ENCODE results near the gene COLEC11.

COLEC11 gene

GRCh38 chr2:3595404-3595803 lies 492 bp downstream of the COLEC11 start:
- no peak overlapping the region for H3K27ac Mint-ChIP-seq
- CTCF ChIA-PET, result no interaction called here
- peaks cover 28% of the 10 kb centered on the region for H3K27me3 Mint-ChIP-seq
- no peaks in the 10 kb centered on the region for H3K36me3 Mint-ChIP-seq
- H3K9me3 Mint-ChIP-seq, result no peaks in the 10 kb centered on the region
- no peak for DNase-seq
- no peak overlapping the region for H3K4me3 Mint-ChIP-seq
- no peaks in the 10 kb centered on the region for H3K4me1 Mint-ChIP-seq

- H3K9me3 Mint-ChIP-seq, result no peaks in the 10 kb centered on the region
- H3K4me3 Mint-ChIP-seq, result no peak overlapping the region
- no peaks in the 10 kb centered on the region for H3K36me3 Mint-ChIP-seq
- H3K27me3 Mint-ChIP-seq, result peaks cover 28% of the 10 kb centered on the region
- DNase-seq, result no peak
- CTCF ChIA-PET, result no interaction called here
- H3K4me1 Mint-ChIP-seq, result no peaks in the 10 kb centered on the region
- no peak overlapping the region for H3K27ac Mint-ChIP-seq
These were observed 1.1 kb downstream of the COLEC11 start for GRCh38 chr2:3595985-3596384.

GRCh38 chr2:3596901-3597417 lies 2.0 kb downstream of the COLEC11 start:
- no peaks in the 10 kb centered on the region for H3K4me1 Mint-ChIP-seq
- H3K36me3 Mint-ChIP-seq, result no peaks in the 10 kb centered on the region
- no peaks in the 10 kb centered on the region for H3K9me3 Mint-ChIP-seq
- H3K27ac Mint-ChIP-seq, result no peak overlapping the region
- CTCF ChIA-PET, result no interaction called here
- H3K4me3 Mint-ChIP-seq, result no peak overlapping the region
- H3K27me3 Mint-ChIP-seq, result peaks cover 28% of the 10 kb centered on the region
- DNase-seq, result no peak

- Mint-ChIP-seq H3K27ac (no peak overlapping the region), H3K36me3 (no peaks in the 10 kb centered on the region), H3K4me1 (no peaks in the 10 kb centered on the region), H3K4me3 (no peak overlapping the region), H3K9me3 (no peaks in the 10 kb centered on the region), H3K27me3 (peaks cover 28% of the 10 kb centered on the region)
- CTCF ChIA-PET, result no interaction called here
- DNase-seq, result no peak
These were observed 2.7 kb downstream of the COLEC11 start for GRCh38 chr2:3597567-3597966.

- Mint-ChIP-seq H3K9me3 (no peaks in the 10 kb centered on the region), H3K36me3 (no peaks in the 10 kb centered on the region), H3K4me1 (no peaks in the 10 kb centered on the region), H3K27me3 (peaks cover 28% of the 10 kb centered on the region), H3K4me3 (no peak overlapping the region), H3K27ac (no peak overlapping the region)
- CTCF ChIA-PET, result no interaction called here
- DNase-seq, result no peak
These were observed 3.4 kb downstream of the COLEC11 start for GRCh38 chr2:3598197-3598910.

GRCh38 chr2:3598912-3599854 lies 4.3 kb downstream of the COLEC11 start:
- no peaks in the 10 kb centered on the region for H3K4me1 Mint-ChIP-seq
- no peaks in the 10 kb centered on the region for H3K36me3 Mint-ChIP-seq
- no peak overlapping the region for H3K4me3 Mint-ChIP-seq
- DNase-seq, result no peak
- CTCF ChIA-PET, result no interaction called here
- H3K9me3 Mint-ChIP-seq, result no peaks in the 10 kb centered on the region
- peaks cover 28% of the 10 kb centered on the region for H3K27me3 Mint-ChIP-seq
- H3K27ac Mint-ChIP-seq, result no peak overlapping the region

GRCh38 chr2:3600256-3600855 lies 5.4 kb downstream of the COLEC11 start:
- DNase-seq, result no peak
- Mint-ChIP-seq H3K27ac (no peak overlapping the region), H3K4me3 (no peak overlapping the region), H3K27me3 (peaks cover 21% of the 10 kb centered on the region), H3K9me3 (no peaks in the 10 kb centered on the region), H3K36me3 (no peaks in the 10 kb centered on the region), H3K4me1 (peaks cover 3% of the 10 kb centered on the region)
- CTCF ChIA-PET, result no interaction called here

- Mint-ChIP-seq H3K4me1 (peaks cover 9% of the 10 kb centered on the region), H3K27ac (no peak overlapping the region), H3K9me3 (no peaks in the 10 kb centered on the region), H3K36me3 (no peaks in the 10 kb centered on the region), H3K27me3 (peaks cover 17% of the 10 kb centered on the region), H3K4me3 (no peak overlapping the region)
- CTCF ChIA-PET, result no interaction called here
- no peak for DNase-seq
These were observed 6.8 kb downstream of the COLEC11 start for GRCh38 chr2:3601561-3602271.

GRCh38 chr2:3602553-3603339 lies 7.8 kb downstream of the COLEC11 start:
- Mint-ChIP-seq H3K27me3 (peaks cover 9% of the 10 kb centered on the region), H3K4me1 (peaks cover 9% of the 10 kb centered on the region), H3K36me3 (no peaks in the 10 kb centered on the region), H3K27ac (no peak overlapping the region), H3K9me3 (no peaks in the 10 kb centered on the region), H3K4me3 (no peak overlapping the region)
- CTCF ChIA-PET, result no interaction called here
- no peak for DNase-seq

- no peak overlapping the region for H3K27ac Mint-ChIP-seq
- H3K9me3 Mint-ChIP-seq, result no peaks in the 10 kb centered on the region
- DNase-seq, result no peak
- no peak overlapping the region for H3K4me3 Mint-ChIP-seq
- CTCF ChIA-PET, result no interaction called here
- peaks cover 3% of the 10 kb centered on the region for H3K27me3 Mint-ChIP-seq
- peaks cover 14% of the 10 kb centered on the region for H3K4me1 Mint-ChIP-seq
- H3K36me3 Mint-ChIP-seq, result no peaks in the 10 kb centered on the region
These were observed 8.8 kb downstream of the COLEC11 start for GRCh38 chr2:3603536-3604206.

- CTCF ChIA-PET, result no interaction called here
- Mint-ChIP-seq H3K4me1 (peaks cover 19% of the 10 kb centered on the region), H3K27ac (no peak overlapping the region), H3K27me3 (peaks cover 3% of the 10 kb centered on the region), H3K9me3 (no peaks in the 10 kb centered on the region), H3K4me3 (no peak overlapping the region), H3K36me3 (no peaks in the 10 kb centered on the region)
- DNase-seq, result no peak
These were observed 9.4 kb downstream of the COLEC11 start for GRCh38 chr2:3604207-3604877.

GRCh38 chr2:3604991-3605961 lies 10.4 kb downstream of the COLEC11 start:
- peak overlapping the region; percentile 62 for H3K27ac Mint-ChIP-seq
- no peaks in the 10 kb centered on the region for H3K36me3 Mint-ChIP-seq
- H3K27me3 Mint-ChIP-seq, result peaks cover 3% of the 10 kb centered on the region
- peaks cover 23% of the 10 kb centered on the region for H3K4me1 Mint-ChIP-seq
- DNase-seq, result peak; percentile 67
- CTCF ChIA-PET, result no interaction called here
- no peaks in the 10 kb centered on the region for H3K9me3 Mint-ChIP-seq
- H3K4me3 Mint-ChIP-seq, result peak overlapping the region; percentile 40

Measured in activated naive CD4-positive, alpha-beta T cell treated with anti-CD3 and anti-CD28 coated beads, Interleukin-2, amount 10 ng/mL, durations not matched to agents 7 days and 5 days (primary cell).